HG02973 (cell line): Measurements from ENCODE around the gene TREM1.
A peak's percentile ranks its signal among the peaks of the same experiment; 100 is the strongest.
"Not testable (repeated sequence)": the region's sequence is repeated elsewhere in the genome, so short reads cannot be mapped to it uniquely, and the experiment has no call there.

ENCODE experiments used
- ATAC-seq: cut with Tn5 transposase; IDR thresholded peaks from one replicate; pipeline ENCODE4 v1.9.1; 2021; ENCODE audit warnings: moderate library complexity; ENCODE audit not compliant: unreplicated experiment

TREM1 gene

DNA sequence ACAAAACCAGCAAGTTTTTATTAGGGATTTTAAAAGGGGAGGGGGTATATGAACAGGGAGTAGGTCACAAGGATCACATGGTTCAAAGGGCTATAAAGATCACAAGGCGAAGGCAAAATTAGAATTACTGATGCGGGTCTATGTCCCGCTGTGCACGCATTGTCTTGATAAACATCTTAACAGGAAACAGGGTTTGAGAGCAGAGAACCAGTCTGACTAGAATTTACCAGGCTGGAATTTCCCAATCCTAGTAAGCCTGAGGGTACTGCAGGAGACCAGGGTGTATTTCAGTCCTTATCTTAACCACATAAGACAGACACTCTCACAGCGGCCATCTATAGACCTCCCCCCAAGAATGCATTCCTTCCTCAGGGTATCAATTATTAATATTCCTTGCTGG is 10.8 kb upstream of the TREM1 start:
- not testable (repeated sequence) for ATAC-seq

DNA sequence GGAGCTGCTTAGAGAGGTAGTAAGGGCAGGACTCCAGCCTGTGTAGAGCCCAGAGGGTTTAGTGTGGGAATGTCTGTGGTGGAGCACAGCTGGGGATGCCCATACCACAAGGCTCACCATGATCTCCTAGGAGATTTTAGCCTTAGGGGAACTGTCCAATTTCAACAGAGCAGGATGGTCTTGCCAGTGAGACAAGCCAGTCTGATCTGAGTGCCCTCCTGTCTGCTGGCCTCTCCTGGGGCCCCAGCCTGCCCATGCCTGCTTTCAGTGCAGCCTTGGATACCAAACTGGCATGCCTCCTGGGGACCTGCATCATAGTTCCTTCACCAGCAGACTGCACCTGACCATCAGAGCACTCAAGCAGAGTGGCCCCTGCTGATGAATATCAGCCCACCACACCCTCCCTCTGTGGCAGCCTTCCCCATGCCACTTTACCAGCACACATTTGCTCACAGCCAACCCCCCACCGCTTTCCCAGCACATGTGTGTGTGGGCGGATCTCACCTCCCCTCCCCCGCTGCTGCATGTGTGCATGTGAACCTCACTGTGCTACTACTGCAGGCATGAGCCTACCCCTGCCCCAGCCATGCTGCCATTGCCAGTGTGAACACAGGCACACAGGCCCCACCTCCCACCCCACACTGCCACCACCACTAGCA is 7.9 kb upstream of the TREM1 start:
- ATAC-seq, result no peak

DNA sequence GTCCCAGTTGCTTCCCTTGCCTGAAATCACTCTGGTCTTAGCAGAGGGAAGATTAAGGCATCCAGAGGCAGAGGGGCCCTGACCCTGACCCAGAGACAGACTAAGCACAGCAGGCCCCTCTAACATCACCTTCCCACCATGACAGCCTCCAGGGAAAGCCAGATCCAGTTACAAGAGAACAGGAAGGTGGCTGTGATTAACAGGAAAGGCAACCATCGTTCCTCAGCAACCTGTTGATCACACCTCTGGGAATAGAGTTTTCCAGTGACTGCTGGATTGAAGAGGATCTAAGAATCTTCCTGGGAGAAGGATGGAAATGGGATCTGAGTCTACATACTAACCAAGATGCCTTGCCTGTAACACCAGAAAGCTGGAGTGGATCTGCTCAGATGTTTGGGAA is 5.2 kb upstream of the TREM1 start:
- no peak for ATAC-seq

- ATAC-seq, result no peak
These were observed 3.3 kb upstream of the TREM1 start for GRCh38 chr6:41289815-41290214.

- no peak for ATAC-seq
These were observed 2.3 kb upstream of the TREM1 start for GRCh38 chr6:41288754-41289129.

DNA sequence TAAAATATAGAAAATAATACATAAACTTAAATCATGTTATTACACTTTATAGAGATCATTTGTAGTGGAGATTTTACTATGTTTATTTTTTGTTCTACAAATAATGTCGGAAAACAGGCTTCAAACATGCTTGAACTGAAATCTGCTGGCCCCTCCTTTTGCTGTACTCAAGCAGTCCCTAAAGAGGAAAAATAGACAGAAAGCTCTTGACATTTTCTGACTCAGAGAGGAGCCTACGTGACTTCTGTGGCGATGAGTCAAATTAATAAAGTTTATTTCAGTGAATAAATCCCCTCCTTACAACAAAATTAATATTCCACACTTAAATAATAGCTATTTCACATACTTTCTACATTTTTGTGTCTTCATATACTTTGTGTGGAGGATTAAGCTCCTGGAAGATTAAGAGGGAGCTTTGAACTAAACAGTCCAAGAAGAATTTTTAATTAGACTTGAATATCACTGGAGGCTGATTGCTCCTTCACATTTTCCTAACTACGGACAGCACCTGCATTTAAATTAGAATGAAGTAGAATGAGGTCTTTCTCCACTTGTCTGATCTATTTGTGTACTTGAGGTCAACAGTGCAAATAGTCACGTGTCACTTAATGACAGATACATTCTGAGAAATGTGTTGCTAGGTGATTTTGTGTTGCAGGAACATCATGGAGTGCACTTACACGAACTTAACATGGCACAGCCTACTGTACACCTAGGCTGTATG is 1.7 kb upstream of the TREM1 start:
- peak; percentile 89 for ATAC-seq

DNA sequence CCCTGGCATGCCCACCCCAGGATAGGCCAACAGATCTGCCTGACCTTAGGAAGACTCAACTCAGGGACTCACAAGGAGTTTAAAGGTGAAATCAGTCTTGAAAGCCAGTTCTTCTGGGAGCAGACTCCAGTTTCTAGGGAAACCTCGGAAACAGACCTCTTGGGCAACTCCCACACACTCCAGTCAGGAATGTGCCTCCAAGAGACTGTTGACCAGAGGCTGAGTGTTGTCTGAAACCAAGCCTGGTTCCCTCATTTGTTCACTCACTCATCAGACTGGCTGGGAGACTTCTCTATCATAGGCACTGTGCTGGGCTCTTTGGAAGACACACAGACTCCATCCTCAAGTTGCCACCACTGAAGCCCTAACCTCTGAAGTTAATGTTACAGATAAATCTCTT is 1.8 kb downstream of the TREM1 start:
- ATAC-seq, result no peak

GRCh38 chr6:41283600-41283999 is 2.9 kb downstream of the TREM1 start:
- no peak for ATAC-seq

- no peak for ATAC-seq
These were observed 6.0 kb downstream of the TREM1 start for GRCh38 chr6:41280381-41281057.

DNA sequence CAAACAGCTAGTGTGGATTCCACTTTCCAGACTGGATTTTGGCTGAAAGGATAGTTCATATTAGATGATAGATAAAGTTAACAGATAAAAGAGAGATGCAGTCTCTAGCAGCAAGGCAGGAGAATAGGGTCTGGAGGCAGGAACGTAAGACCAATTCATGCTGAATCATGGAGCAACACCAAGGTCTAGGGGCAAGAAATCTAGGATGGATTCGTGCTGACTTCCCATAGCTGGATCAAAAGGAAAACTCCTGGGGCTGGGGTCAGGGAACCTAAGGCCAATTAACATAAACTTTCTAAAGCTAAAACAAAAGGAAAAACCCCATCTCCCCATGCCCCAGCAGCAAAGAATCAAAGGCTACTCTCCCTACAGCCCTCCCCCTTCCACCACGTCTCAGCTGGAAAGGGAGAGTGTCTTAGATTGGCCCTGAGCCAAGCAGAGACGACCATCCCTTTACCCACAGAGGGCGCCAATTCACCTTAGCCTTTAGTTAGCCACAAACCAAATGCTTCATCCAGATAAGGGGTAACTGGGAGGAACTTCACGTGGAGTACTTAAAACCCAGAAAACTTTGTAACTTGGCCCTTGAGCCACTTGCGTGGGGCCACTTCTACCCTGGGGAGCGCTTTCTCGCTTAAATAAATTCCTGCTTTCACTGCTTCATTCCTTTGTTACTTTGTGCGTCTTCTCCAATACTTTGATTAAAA is 7.6 kb downstream of the TREM1 start:
- ATAC-seq, result no peak

- no peak for ATAC-seq
These were observed 8.9 kb downstream of the TREM1 start for GRCh38 chr6:41277605-41278004.

DNA sequence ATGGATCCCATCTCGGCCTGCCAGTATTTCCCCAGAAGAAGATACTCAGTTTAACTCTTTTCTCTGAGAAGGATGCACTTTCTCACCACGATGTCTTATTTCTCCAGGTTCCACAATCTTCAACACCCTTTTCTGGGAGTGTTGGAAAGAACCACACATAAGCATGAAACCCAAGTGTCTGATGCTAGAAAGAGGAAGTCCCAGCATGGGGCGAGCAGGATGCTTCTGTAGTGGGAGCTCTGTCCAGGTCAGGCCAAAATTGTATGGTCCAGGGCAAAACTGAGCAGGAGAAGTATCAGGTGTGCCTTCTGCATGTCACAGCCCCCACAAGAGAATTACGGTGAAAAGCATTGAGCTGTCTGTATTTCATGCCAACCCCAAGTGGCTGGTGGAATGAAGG is 11.0 kb downstream of the TREM1 start:
- no peak for ATAC-seq

- ATAC-seq, result no peak
These were observed 12.2 kb downstream of the TREM1 start for GRCh38 chr6:41274256-41274655.

GRCh38 chr6:41273714-41274113 is 12.8 kb downstream of the TREM1 start:
- ATAC-seq, result no peak

DNA sequence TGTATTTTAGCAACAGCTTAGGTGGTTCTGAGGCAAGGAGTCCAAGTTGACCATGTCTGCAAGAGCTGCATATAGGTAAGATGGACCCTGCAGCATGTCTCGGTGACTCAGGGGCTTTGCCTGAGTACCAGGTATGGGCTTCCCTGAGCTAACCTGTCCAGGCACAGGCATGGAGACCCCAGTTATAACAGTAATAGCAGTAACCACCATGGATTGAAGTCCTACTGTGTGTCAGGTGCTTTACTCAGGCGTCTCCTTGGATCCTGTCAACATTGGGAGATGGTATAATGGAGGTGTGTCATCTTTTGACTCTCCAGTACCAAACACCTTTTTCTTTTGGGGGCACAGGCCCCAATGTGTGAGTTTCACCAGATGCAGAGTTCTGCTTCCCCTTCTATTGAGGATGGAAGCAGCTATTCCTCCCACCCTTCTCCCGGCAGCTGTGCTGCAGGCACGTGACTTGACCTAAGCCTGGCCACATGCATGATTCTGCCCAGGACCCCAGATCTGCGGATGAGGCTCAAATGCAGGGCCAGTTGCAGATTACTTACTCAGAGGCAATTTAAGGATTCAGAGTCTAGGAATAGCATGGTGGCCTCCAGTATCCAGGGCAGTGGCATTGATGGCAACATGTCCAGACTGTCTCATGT is 13.8 kb downstream of the TREM1 start:
- ATAC-seq, result no peak

- ATAC-seq, result no peak
These were observed 14.5 kb downstream of the TREM1 start for GRCh38 chr6:41271901-41272395.

GRCh38 chr6:41269716-41270115 is 16.8 kb downstream of the TREM1 start:
- no peak for ATAC-seq

DNA sequence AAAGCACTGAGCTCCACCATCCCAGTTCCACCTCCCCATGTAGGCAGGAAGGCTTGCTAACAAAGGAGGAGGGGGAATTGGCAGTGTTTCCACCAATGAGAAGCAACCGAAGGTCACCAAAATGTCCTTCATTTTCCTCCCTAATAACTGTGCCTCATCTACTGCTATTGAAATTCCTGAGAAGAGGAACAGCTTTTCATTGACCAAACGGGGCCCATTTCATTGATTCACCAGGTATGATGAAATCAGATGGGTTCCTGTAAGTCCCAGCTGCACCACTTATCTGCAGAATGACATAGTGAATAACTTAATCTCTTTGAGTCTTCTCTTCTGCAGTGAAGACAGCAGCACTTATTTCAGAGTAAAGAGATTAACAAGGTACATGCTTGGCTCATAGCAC is 17.3 kb downstream of the TREM1 start:
- no peak for ATAC-seq

DNA sequence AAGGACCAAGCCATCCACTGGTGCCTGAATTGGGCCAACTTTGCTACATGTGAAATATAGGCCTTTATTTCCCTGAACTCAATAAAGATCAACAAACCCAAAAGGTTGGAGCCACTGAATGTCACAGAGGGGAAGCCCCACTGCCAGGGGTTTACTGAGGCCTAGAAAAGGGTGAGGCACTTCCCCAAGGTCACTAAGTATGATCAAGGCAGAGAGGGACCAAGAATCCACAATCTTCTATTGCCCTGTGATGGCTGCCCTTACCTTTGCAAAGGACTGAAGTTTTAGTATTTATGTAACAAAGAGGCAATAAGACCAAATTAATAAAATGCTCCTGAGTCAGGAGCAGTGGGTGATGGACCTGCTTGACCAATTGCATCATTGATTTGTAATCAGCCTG is 18.0 kb downstream of the TREM1 start:
- no peak for ATAC-seq

DNA sequence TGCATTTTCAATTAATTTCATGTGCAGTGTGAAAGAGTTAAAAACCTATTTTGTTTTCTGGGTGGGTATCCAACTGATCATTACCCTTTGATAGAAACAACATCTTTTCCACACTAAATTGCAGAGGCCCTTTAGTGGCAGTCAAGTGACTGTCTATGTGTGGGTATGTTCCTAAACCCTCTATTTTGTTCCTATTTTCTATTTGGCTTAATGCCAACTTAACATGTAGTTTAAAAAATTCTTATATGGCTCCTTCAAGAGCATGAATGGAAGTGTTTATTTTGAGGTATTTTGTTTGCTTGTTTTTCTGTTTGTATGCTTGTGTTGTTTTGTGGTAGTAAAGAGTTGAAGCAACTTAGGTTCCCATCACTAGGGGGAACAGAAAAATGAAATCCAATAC is 19.9 kb downstream of the TREM1 start:
- no peak for ATAC-seq

GRCh38 chr6:41263267-41263666 is 23.2 kb downstream of the TREM1 start:
- ATAC-seq, result no peak
